IPS-NIHi7 (cell line): ENCODE results near the gene FBXO34.

Experiments
- DNase-seq: peaks from one replicate; pipeline ENCODE4 v3.0.0; 2012; ENCODE audit warnings: mixed read lengths; ENCODE audit errors: extremely low spot score

The FBXO34 gene, protein sequence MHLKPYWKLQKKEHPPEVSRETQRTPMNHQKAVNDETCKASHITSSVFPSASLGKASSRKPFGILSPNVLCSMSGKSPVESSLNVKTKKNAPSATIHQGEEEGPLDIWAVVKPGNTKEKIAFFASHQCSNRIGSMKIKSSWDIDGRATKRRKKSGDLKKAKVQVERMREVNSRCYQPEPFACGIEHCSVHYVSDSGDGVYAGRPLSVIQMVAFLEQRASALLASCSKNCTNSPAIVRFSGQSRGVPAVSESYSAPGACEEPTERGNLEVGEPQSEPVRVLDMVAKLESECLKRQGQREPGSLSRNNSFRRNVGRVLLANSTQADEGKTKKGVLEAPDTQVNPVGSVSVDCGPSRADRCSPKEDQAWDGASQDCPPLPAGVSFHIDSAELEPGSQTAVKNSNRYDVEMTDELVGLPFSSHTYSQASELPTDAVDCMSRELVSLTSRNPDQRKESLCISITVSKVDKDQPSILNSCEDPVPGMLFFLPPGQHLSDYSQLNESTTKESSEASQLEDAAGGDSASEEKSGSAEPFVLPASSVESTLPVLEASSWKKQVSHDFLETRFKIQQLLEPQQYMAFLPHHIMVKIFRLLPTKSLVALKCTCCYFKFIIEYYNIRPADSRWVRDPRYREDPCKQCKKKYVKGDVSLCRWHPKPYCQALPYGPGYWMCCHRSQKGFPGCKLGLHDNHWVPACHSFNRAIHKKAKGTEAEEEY

DNA sequence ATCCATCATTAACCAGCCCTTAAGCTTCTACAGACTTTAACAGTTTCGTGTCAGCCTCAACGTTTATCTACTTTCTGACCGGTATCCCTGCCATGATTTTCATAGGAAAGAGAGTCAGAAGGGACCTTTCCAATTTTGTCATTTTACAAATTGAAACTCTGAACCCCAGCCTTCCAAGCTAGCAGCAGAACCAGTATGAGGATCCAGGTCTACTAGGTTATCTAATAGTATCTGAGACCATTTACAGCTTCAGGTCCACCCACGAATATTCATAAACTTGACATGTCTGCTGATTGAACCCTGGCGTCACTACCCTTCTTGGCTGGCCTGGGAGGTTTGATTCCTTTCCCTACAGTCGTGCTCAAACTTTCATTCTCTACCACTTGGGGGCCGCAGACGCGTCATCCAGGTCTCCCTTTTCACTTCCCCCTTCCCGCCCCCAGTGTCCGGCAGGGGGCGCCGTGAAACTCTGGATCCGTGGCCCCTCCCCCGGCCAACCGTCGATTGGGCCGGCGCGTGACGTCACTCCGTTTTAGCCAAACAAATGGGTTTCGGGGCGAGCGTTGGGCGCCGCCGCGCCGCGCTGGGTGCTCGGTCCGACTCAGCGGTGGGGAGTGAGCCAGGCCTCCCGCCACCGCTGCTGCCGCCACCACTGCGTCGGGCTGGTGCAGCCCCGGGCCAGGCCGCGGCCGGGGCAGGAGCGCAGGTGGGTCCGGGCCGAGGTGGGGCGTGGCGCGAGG lies at the start of gene FBXO34:
Gene FBXO34 (plus strand): TSS at position 590 of the 740 bp plus-strand sequence. CDS start 78,970 bp downstream, outside the sequence.
- DNase-seq: peak; percentile 96

DNA sequence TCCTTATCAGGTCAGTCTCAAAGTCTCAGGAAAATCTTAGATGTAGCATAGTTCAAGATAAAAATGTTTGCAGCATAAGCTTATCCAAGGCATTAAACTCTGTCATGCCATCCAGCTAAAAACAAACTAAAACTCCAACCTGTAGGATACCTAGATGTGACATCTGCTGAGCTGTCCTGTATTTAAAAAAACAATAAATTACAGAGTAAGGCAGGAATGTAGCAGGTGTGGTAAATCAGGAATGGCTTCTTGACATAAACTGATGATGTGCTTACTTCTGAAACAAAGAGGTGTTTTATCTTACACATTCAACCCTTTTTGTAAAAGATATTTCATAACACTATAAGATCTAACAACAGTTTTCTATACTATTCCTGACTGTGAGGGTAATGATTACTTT lies 49.3 kb upstream of the FBXO34 start:
- no peak for DNase-seq

DNA sequence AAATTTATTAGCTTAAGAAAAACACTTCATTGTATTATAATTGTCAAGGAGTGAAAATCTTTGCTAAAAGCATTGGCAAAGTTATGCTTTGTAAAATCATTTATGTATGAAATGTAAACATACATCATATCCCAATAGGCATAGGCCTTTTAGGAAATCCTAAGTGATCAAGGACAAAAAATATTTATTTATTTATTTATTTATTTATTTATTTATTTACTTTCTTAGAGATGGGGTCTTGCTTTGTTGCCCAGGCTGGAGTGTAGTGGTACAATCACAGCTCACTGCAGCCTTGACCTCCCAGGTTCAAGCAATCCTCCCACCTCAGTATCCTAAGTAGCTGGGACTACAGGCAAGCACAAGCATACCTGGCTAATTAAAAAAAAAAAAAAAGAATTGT lies 47.9 kb upstream of the FBXO34 start:
- DNase-seq: no peak

DNA sequence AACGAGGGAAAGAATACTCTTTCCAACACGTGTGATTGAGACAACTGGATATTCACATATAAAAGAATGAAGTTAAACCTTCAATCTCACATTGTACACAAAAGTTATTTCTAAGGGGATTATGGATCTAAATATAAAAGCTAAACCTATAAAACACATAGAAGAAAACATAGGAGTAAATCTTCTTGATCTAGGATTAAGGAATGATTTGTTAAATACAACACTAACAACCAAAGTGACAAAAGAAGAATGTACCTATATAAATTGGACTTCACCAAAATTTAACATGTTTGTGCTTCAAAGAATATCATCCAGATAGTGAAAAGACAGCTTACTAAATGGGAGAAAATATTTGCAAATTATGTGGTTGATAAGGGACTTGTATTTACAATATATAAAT lies 43.0 kb upstream of the FBXO34 start:
- DNase-seq: no peak

DNA sequence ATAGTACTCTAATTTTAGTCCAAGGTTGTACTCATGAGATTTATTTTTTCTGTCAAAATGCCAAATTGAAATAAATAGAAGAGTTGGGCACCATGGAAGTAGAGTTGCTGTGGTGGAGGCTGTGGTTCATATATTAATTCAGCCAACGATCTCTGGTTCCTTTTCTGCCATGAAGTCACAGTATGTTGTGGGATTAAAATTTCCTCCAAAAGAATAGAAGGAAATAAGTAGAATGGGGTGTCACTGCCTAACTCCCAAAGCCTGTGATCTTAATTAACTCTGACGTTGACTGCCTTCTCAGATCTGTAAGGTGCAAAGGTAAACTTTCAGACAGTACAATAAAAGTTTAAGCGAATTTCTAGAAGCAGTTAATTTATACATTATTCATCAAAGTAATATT lies 37.6 kb upstream of the FBXO34 start:
- no peak for DNase-seq

DNA sequence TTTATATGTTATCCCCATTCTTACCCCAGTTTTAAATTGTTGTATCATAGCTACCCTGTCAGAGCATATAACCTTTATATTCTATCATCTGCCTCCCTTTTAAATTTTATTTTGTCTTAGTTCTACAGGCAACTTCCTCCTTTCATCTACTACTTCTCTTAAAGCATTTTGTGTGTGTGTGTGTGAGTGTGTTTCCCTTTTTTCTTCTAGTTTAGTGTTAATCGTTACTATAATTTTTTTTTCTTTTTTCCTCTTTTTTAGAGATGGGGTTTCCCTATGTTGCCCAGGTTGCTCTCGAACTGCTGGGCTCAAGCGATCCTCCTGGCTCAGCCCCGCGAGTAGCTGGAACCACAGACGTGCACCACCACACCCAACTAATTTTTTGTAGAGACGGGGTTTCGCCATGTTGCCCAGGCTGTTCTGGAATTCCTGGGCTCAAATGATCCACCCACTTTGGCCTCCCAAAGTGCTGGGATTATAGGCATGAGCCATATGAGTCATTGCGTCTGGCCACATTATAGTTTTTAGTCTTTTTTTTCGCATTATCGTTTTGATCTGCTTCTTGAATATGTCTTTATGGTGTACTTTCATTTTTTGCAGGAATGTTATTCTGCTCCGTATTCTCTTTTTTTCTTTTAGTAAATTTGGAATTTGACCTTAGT lies 33.1 kb upstream of the FBXO34 start:
- DNase-seq: no peak

DNA sequence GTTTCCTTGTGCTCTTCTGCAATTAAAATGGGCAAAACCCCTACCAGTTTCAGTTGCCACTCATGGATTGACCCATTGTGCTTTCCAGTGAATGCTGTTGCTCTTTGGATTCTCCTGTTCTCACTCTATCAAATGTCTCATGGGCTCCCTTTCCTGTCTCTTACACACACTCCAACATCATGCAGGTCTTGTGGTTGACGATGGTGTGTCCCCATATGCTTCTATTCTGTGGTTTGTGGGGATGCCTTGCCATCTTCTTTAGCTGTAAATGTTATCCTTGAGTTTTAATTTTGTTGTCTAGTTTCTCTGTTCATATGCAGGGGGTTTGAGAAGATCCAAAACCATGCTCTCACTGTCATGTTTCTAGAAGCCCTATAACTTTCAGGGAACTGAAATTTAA lies 31.9 kb upstream of the FBXO34 start:
- DNase-seq: no peak

DNA sequence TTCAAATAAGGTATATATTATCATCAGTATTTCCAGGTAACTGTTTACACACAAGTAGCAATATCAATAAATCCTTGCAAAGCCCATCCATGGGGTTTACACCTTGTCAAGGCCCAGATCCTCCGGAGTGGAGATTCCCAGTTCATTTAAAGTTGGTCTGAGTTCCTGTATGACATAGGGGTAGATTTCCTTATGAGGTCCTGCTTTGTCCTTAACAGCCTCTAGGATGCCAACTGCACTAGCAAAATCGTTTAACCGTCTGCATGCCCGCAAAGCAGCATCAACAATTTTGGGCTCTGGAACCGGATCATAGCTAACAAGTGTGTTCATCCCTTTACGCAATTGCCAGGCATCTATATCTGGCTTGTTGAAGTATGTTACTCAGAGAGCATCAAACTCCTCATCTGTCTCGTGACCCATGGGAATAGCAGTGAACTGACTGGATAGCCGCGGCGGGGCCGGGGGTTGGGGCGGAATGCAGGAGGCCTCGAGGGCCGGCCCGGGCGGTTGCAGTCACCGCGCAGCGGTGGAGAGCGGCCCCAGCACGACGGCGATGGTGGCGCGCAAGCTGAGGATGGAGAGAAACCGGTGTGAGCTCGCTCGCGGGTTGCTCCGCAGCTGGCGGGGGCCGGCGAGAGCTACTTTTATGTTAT lies 30.6 kb upstream of the FBXO34 start:
- peak; percentile 79 for DNase-seq

DNA sequence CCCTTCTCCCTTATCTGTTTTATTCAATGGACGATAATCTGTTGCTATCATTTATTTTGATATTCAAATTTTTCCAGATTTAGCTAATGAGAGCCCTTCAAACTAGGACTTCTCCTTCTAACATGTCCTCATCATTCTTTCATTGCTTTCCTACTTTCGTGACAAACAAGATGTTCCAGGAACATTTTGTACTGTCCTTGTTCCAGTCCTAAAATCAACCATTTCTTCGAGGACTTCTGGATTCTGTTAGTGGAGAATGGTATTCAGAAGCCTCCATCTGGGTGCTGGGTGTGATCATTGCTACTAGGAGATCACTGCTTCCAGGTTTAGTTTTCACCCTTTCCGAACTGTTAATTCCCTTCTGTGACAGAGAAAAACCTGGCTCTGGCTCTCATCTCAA lies 29.5 kb upstream of the FBXO34 start:
- no peak for DNase-seq

DNA sequence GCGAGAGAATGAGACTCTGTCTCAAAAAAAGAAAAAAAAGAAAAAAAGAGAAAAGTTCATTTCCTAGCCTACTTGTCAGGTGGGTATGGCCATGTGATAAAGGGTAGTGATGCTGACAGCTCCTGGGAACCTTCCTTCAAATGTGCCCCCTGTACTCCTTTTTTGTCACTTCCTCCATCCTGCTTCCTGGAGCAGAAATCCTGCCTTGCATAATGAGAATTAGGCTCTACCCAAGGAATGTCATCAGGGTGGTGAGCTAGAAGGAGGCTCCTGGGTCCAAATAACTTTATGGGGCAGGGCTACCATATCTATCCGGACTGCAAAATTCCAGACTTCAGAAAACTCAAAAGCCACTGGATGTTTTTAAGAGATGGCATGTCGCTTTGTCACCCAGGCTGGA lies 27.8 kb upstream of the FBXO34 start:
- no peak for DNase-seq

DNA sequence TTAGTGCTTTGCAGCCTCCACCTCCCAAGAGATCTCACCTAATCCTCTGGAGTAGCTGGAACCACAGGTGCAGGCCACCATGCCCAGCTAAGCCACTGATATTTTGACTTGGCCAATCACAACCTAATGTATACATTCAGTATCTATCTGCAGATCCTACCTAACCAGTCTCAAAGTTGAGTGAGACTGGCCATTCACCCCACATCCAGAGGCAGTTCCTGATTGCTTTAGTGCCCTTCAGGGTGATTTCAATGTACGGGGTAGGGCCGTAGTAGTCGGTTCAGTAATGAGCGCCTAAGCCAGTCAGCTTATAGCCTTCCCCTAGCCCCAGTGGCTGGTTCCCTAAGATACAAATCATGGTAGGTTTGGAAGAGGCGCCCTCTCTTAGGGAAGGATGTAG lies 27.4 kb upstream of the FBXO34 start:
- no peak for DNase-seq

DNA sequence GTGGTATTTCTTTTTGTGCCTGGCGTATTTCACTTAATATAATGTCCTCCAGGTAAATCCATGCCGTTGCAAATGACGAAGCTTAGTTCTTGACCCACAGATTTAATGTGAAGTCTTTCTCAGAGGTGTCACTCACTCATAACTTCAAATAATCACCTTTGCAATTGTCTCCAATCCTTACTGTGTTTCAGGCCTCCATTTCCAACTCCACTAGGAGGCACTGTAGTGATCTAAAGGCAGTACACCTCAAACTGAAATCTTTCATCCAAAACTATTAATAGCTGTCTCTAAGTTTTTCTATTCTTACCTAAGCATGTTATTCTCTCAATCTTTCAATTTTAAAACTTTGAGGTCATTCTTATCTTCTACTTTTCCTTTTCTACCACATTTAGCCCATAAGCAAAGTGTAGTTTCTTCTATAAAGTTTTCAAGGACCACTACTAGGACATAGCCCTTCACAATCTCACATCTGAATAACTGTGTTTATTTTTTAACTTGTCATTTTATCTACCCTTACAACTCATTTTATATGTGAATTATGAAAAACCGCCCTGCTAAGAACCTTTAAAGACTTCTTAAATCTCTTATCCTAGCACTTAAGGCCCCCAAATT lies 25.5 kb upstream of the FBXO34 start:
- DNase-seq: no peak

DNA sequence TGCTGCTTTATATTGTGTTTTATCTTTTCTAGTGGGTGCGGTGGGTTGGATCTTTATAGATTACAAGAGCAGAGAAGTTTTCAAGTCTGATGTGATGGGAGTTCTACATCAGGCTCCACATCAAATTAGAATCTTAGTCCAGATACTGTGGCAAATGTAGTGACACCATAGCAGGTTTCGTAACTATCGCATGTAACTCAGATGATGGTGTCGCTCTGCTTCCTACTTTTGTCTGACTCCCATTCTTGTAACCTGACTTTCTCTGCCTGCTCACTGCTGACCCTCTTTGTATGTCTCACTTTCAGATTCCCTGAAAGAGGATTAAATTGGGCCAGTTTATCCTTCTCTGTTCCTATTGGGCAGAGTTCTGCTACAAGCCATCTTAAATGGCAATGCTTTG lies 22.8 kb upstream of the FBXO34 start:
- DNase-seq: no peak

DNA sequence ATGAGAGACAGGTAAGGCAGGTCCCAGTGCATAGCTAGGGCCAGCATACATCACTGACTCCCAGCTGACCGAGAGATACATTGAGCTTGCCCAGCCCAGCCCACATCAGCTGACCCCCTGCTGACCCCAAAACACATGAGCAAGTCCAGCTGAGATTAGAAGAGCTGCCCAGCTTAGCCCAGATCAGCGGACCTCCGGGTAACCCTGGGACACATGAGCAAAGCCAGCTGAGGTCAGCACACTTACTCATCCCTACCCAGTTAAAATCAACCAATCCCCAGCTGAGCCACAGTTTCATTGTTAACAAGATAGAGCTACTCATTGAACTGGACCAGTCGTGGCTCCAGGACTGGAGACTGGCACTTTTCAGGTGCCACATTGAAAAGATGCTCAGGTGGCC lies 21.8 kb upstream of the FBXO34 start:
- peak; percentile 16 for DNase-seq

DNA sequence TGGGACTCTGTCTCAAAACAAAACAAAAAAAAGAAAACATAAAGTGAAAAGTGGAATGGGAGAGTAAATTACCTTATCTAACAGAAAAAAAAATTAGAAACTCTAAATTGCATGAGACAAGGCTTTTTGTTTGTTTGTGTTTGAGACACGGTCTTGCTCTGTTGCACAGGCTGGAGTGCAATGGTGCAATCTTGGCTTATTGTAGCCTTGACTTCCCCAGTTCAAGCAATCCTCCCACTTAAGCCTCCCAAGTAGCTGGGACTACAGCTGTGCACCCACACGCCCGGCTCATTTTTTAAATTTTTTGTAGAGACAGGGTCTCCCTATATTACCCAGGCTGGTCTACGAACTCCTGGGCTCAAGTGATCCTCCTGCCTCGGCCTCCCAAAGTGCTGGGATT lies 17.9 kb upstream of the FBXO34 start:
- DNase-seq: no peak

DNA sequence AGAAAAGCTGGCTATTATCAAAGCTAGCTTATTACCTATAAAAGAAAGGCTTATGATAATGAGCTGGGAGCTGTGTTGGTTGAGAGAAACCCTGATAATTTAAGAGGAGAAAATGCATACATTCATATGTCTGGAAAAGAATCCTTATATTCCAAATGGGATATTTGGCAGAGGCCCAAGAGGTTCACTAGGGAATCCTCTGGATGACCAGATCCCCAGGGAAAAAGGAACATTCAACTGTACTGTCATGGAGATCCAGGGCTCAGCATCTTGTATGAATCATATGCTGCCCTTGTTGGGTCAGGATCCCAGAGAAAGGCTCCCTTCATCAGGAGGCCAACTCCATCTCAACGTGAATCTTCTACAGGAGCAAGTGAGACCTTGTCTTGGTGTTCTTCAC lies 16.6 kb upstream of the FBXO34 start:
- DNase-seq: no peak

DNA sequence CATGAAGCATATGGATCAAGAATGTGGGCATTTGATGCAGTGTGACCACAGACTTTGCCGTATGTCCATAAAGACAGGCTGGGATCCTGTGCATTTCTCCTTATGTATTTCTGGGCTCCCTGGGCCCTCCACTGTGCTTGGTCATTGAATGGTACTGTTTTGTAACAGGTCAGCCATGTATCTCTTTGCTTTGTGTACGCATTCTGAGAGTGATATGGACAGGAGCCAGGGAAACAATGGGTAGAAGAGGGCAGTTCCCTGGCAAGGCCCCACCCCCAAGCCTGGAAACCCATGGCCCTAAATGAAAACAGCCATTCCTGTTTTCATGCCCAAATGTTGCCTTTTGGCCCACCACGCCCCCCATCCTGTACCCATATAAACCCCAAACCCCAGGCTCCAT lies 15.2 kb upstream of the FBXO34 start:
- DNase-seq: no peak

DNA sequence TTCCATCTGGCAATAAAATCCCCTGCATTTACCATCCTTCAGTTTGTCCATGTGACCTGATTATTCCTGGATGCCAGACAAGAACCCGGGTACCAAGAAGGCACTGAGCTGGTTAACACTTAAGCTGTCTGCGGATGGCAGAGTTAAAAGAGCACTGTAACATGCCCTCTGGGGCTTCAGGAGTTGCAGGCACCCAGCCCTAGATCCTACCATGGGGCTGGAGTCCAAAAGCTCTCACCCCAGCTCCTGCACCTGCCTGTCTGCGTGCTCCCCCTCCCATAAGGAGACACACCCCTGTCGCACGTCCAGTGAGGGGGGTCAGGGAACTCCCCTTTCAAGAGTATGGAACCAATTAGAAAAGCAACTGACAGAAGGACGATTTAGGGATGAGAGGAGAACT lies 14.6 kb upstream of the FBXO34 start:
- no peak for DNase-seq

DNA sequence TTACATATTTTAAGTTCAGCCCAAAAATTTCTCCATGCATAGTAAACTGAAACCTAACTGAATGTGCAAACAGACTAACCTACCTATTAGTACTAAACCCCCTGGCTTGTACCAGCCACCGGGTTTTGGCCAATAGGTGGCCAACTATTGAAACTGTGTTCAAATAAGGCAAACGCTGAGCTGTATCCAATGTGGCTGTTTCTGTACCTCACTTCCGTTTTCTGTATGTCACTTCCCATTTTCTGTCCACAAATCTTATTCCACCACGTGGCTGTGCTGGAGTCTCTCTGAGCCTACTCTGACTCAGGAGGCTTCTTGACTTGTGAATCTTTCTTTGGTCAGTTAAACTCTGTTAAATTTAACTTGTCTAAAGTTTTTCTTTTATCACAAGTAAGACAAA lies 6.0 kb upstream of the FBXO34 start:
- no peak for DNase-seq

DNA sequence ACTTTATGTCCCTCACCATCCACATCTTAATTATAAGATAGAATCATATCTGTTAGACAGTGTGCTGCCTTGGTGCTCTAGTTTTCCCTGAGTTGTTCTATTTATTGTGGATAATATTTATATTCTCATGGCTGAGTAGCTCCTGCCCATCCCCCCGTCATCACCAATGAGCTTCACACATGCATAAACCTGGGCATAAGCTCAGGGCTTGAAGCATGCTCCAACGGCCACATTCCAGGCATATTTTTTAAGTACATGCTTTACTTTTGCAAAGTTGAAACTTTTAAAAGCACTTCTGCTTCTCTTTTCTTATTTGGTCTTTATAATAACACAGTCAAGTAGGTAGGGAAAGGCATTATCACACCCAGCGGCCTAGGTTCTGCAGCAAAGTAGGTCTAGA lies 3.4 kb upstream of the FBXO34 start:
- no peak for DNase-seq
